ENCODE measurements around the gene SNX8.
"Not testable (repeated sequence)": the region's sequence is repeated elsewhere in the genome, so short reads cannot be mapped to it uniquely, and the experiment has no call there.

Gene SNX8

GRCh38 chr7:2326951-2327350 is 12.7 kb upstream of the SNX8 start:
- no peak for DNase-seq (ENCODE audit: low spot score)

GRCh38 chr7:2325162-2325561 is 10.9 kb upstream of the SNX8 start:
- no peak for DNase-seq (ENCODE audit: low spot score)

- DNase-seq (ENCODE audit: low spot score): no peak
Observed at GRCh38 chr7:2321020-2321419, 6.8 kb upstream of the SNX8 start.

- no peak for DNase-seq (ENCODE audit: low spot score)
Observed at GRCh38 chr7:2317556-2318293, 3.5 kb upstream of the SNX8 start.

GRCh38 chr7:2316578-2316977 is 2.3 kb upstream of the SNX8 start:
- no peak for DNase-seq (ENCODE audit: low spot score)

- no peak for DNase-seq (ENCODE audit: low spot score)
Observed at GRCh38 chr7:2315787-2316186, 1.5 kb upstream of the SNX8 start.

GRCh38 chr7:2314956-2315530 is 802 bp upstream of the SNX8 start:
- not testable (repeated sequence) for DNase-seq (ENCODE audit: low spot score)

GRCh38 chr7:2313450-2314208 is 612 bp downstream of the SNX8 start:
- DNase-seq (ENCODE audit: low spot score): no peak

- no peak for DNase-seq (ENCODE audit: low spot score)
Observed at GRCh38 chr7:2312267-2312929, 1.8 kb downstream of the SNX8 start.

- no peak for DNase-seq (ENCODE audit: low spot score)
Observed at GRCh38 chr7:2309889-2310331, 4.3 kb downstream of the SNX8 start.

GRCh38 chr7:2307690-2308107 is 6.5 kb downstream of the SNX8 start:
- no peak for DNase-seq (ENCODE audit: low spot score)

- no peak for DNase-seq (ENCODE audit: low spot score)
Observed at GRCh38 chr7:2306688-2307087, 7.6 kb downstream of the SNX8 start.

- not testable (repeated sequence) for DNase-seq (ENCODE audit: low spot score)
Observed at GRCh38 chr7:2305258-2305657, 9.0 kb downstream of the SNX8 start.

- DNase-seq (ENCODE audit: low spot score): not testable (repeated sequence)
Observed at GRCh38 chr7:2303520-2303919, 10.7 kb downstream of the SNX8 start.

- DNase-seq (ENCODE audit: low spot score): not testable (repeated sequence)
Observed at GRCh38 chr7:2302743-2303397, 11.4 kb downstream of the SNX8 start.

GRCh38 chr7:2301511-2301863 is 12.8 kb downstream of the SNX8 start:
- DNase-seq (ENCODE audit: low spot score): no peak

- DNase-seq (ENCODE audit: low spot score): no peak
Observed at GRCh38 chr7:2299870-2300512, 14.2 kb downstream of the SNX8 start.

GRCh38 chr7:2299131-2299829 is 15.0 kb downstream of the SNX8 start:
- no peak for DNase-seq (ENCODE audit: low spot score)

- DNase-seq (ENCODE audit: low spot score): no peak
Observed at GRCh38 chr7:2296832-2297231, 17.4 kb downstream of the SNX8 start.

GRCh38 chr7:2295936-2296620 is 18.2 kb downstream of the SNX8 start:
- no peak for DNase-seq (ENCODE audit: low spot score)

All from Ammon's horn (tissue), 1 donor.